Activated CD8-positive, alpha-beta memory T cell treated with anti-CD3 and anti-CD28 coated beads for 48 hours (primary cell): Measurements from ENCODE around the gene GYPC.
"Not testable (repeated sequence)": the region's sequence is repeated elsewhere in the genome, so short reads cannot be mapped to it uniquely, and the experiment has no call there.

Experiments
- DNase-seq, 3 experiments: peaks; one replicate each; pipeline ENCODE4 v3.0.0-alpha.2; 2020; ENCODE audit warnings: low read depth in 2 of 3, low spot score in 2 of 3

GYPC gene

DNA sequence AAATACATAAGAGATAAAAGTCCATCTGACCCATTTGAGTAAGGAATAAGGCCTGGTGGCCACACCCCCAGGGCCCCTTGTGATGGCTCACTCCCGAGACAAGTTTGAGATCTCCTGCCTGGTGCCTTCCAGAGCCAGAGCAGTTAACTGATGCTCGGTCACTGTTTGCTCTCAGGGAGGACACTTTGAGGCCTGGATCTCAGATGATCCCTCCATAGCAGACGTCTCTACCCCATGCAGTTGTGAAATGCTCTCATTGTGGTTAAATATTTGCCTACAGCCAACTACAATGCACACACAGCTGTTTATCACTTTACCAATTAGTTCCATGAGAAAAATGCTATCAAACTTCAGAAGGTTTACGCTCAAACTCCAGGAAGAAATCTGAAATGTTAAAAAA is 12.3 kb downstream of the GYPC start:
- no peak for DNase-seq

DNA sequence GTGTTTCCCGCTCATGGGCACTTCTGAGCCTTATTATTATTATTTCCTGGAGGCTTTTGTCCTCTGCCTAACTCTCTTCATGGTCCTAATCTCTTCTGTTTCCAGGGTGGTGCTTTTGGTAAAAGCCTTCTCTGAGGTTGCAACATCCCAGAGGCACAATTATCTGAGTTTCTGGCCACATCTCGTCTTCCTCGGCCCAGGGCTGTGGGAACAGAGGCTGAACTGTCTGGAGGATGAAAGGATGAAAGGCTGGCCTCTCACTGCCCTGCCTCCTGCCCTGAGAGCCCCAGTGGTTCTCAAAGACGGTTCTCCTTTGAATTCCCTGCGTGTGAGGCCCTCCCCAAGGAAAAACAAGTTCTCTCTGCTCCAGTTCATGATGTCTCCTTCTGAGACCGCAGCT is 13.8 kb downstream of the GYPC start:
- no peak for DNase-seq

DNA sequence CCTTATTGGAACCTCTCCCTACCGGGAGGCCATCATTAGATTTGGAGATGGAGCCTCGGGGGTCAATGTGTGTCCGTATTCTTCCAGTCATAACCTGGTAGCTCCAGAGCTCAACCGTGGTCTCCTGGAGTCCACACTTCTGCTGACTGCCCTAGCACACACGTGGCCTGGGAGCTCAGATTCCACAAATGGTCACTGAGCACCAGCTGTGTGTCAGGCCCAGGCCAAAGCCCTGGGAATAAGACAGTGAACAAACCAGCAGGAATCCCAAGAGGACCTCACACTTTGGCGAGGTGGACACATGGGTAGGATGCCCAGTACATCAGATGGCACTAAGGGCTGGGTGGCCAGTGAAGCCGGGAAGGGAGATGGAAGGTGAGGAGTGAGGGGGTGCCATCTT is 15.5 kb downstream of the GYPC start:
- DNase-seq, result no peak

DNA sequence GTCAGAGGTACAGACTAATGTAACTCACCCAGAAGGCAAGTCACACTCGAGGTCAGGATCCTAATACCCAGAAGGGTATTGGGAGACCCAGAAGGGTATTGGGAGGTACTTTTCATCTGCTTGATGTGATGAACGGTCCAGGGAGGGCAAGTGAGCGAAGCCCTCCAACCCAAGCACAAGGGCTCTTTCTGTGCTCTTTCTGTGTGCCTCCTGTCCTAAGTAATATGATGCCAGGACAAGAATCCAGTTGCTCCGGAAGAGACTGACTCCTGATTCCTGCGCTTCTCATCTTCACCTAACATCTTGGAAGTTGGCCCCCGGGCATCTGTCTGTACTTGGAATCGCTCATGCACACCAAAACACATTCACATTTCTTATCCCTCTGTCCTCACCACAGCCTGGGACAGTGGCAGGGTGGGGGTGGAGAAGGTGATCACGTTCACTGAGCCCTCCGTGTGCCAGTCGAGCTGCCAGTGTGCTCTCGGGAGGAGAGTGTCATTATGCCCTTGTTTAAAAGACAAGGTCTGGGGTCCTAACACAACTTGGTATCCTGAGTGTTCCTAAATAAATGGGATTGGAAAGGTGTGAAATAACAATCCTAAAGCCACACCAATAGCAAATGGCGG is 17.1 kb downstream of the GYPC start:
- no peak for DNase-seq

DNA sequence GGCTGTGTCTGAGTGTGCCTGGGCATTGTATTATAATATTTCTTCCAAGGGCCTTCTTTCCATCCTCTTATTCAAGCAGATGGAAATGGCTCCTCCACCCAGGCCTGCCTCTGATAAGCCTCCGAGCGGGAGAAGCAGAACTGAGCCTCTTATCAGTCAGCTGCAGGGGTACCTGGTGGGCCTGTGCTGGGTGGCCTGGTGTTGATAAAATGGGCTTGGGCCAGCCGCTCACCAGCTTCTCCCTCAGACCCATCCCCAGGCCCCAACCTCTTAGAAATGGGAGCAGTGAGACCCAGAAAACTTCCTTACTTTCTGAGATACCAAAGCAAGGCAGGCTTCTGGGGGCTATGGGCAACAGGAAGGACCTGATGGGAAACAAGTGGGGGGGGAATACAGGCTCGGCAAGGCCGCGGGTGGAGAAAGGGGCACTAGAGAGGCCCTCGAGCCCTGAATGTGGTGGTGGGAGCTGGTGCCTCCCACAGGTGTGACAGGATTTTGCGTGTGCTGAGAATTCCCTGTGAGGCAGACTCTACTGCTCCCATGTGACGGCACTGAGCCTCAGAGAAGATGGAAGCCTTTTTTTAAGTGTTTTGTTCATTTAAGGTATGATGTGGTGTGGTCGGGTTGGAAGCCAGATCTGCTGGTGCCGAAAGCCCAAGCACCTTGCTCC is 18.3 kb downstream of the GYPC start:
- DNase-seq, result no peak

DNA sequence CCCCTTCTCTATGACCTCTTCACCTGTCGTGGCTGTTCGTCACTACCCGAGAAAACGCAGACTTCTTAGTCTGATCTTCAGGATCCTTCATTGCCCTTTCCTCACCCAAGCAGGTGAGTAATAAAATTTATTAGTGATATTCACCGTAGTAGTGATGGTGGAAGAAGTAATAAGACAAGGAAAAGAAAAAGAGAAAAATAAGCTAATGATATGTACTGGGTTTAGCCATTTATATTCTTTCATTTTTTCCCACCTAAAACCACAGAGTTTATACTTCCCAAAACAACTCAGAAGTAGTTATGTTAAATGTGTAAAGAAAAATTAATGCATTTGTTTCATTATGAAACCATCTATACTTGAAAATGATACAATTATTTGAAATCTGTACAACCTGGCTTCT is 19.7 kb downstream of the GYPC start:
- no peak for DNase-seq

DNA sequence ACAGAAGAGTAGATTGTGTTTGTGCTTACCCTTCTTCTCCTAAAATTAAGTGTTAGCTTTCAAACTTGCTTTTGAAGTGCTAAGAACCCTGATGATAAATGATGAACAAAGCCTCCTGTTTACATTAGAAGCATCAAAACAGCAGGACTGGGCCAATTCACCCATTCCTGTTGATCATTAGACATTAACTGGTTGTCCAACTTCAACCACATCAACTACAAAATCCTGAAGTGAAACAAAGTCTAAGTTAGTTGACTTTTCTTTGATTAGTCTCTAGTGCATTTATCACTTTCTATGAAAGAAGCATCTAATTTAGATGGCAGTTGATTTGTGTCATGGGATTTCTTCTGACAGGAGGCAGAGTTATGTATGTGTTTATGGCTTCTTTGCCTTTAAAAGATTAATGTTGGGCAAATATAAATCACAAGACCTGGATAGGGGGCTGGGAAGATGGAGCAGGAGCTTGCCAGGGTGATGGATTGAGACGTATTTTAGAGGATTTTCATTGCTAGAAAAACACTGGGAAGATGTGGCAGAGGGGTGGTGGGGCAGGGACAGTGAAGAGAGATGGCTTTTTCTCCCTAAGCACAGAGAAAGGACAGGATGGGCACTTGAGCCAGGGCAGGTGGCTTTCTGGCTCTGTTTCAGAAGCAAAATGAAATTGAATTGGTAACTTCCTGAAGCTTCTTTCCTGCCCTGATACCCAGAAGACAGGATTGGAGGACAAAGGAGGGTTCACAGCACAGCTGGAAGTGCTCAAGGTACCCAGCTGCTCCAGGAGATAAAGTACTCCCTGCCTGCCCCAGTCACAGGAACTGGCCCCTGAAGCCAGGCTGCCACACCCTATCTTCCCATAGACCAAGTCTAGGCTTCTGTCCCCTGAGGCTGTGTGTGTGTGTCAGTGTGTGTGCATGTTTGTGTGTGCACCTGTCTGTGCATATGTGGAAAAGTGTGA is 20.5 kb downstream of the GYPC start:
- no peak for DNase-seq

DNA sequence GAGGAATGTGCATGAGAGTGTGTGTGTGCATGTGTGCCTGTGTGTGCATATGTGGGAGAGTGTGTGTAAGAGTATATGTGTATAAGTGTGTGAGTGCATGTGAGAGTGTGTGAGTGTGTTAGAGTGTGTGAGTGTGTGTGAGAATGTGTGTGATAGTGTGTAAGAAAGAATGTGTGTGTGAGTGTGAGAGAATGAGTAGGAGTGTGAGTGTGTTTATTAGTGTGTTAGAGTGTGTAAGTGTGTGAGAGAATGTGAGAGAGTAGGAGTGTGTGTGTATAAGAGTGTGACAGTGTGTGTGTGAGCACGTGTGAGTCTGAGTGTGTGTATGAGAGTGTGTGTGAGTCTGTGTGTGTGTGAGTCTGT is 21.2 kb downstream of the GYPC start:
- no peak for DNase-seq

DNA sequence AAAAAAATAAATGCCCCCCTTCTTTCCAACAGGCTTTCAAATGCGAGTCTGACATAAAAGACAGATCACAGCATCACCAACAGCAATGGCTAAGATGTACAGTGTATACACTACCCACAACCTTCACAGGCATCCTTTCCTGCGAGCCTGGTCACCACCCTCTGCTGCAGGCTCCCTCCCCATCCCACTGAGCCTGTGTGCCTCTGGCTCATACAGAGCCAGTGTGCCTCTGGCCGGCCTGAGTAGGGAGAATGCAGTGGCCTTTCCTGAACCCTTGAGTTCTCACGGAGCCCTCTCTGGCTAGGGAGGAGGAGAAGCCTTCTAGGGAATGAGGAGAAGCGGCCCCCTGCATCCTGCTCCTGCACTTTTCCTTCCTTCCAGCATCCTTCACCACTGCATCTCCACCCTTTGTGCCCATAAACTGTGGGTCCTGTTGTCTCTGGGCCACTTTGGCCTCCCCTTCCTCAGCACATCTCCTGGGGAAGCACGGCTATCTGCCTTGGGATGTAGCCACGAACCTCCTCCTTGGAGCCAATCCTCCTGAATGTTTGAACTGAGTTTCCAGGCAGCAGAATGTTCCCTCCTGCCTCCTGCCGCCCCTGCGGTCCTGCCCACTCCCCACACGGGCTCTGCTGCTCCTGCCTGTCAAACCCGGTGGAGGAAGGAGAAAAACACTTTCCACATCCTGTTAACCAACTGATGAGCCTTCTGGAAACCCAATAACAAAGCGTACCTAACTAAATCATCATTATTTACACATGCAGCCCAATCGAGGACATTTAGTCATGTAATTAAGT is 22.5 kb downstream of the GYPC start:
- DNase-seq, result no peak

DNA sequence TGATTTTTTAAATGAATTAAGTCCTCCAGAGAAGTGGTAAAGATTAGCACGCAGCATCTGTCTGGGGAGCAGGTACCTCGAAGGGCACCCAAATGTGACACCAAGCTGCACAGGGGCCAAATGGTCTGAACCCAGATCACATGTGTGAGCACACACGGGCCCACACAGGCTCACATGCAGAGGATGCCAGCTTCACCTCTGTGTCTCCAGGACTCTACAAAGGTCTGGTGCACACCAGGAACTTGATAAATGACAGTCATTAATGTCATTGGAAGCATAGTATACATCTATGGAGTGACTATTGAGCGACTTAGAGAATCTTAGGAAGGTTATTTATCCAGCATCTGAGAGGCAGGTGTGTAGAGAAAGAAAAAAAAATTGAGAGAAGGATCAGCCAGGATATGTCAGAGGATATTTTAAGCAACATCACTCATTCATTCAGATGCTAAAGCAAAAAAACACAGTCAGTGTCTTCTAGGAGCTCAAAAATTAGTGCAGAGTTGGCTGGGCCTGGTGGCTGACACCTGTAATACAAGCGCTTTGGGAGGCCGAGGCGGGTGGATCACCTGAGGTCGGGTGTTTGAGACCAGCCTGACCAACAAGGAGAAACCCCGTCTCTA is 23.2 kb downstream of the GYPC start:
- DNase-seq, result no peak

DNA sequence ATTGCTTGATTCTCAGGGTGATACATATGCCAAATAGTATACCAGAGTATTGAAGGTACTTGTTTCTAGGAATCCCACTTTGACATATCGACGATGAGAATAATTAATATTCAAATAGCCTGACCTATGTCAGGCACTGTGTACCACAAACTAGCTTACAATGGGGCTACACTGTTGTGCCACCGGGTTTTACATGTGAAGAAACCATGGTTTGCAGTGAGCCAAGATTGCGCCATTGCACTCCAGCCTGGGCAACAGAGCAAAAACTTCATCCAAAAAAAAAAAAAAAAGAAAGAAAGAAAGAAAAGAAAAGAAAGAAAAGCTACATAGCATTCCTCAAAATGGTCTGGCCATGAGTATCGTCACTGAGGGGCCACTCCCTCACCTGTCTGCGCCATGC is 25.5 kb downstream of the GYPC start:
- no peak for DNase-seq

DNA sequence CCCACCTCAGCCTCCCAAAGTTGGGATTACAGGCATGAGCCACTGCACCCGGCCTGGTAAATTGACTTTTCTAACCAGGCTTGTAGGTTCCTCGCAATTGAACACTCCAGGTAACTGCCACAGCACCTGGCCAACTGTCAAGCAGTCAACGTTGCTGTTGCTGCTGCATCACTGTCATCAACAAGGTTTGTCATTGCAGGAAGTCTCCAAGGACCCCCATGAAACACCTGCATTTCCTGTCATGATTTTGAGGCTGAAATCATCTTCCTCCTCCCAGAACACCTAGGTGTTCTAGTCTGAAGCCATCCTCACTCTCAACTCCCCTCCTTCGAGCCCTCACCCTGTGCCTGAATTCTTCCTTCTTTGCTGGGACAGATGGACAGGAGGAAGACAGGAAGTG is 29.7 kb downstream of the GYPC start:
- no peak for DNase-seq

DNA sequence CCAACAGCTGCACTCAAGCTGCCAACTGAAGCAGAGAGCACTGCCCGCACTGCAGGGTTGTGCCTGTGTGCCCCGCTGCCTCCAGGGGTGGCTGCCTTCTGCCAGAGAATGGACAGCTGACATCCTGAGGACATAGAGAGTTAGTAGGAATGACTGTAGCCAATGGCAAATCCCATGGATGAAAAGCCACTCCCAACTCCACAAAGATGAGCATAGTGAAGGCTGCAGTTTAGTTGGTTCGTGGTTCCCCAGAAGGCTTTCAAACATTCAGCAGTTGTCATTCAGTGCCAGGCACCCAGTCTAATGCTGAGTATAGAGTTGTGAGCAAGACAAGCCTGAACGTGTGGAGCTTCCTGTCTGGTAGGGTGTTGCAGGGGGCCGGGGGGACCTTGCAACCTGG is 30.3 kb downstream of the GYPC start:
- DNase-seq, result no peak

DNA sequence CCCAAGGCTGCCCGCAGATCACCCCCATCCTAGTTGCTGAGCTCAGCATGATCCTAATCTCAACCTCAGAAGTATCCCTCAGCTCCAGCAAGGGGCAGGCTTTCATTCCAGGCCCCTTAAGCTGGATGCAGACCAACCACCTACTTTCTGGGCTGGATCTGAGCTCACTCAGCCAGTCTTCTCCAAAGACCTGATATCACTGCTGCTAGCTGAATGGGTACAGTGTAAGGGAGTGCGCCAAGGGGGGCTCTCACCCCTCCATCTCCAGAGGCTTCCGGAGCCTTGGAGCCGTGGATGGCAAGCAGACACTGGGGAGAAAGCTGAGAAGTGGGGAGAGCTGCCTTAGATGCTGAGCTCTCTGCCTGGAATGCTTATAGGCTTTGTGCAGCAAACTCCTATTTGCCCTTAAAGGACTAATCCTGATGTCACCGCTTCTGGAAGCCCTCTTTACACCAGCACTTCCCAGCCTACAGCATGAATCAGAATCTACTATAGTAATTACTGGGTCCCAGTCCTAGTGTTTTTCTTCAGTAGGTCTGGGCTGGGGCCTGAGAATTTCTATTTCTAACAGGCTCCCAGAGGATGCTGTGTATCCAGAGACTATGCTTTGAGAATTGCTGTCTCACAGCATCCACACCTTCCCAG is 31.0 kb downstream of the GYPC start:
- no peak for DNase-seq

DNA sequence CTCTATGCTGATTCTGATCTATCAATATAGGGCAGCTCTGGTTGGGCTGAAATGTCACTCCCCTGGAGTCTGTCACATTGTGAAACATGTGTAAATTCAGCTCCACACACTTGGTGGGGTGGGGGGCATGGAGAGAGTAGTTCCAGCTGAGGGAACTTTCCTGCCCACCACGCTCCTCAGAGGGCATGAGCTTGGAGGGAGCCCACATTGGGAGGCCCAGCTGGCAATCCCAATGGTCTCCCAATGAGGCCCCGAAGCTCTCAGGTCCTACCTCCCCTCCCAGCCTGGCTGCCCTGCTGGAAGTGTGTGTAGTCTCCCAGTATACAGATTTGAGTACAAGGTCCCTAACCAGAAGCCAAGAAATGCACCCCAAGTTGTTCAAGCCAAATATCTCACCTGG is 31.5 kb downstream of the GYPC start:
- DNase-seq, result no peak

DNA sequence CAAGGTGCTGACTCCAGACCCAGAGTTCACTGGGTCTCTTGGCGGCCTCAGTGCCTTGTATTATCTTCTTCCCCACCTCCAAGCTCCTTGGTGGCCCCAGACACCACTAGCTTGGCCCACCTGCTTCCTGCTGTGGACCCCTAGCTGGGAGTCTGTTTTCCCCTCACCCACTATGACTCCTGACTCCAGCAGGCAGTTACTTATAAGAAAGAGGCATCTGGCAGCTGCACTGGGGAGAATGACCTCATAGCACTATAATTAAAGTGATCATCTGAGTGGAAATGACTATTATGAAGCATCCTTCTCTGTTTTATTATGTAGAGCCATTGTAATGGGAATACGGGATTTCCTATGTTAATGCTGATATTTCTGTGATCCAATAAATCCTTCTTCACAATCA is 32.6 kb downstream of the GYPC start:
- not testable (repeated sequence) for DNase-seq

DNA sequence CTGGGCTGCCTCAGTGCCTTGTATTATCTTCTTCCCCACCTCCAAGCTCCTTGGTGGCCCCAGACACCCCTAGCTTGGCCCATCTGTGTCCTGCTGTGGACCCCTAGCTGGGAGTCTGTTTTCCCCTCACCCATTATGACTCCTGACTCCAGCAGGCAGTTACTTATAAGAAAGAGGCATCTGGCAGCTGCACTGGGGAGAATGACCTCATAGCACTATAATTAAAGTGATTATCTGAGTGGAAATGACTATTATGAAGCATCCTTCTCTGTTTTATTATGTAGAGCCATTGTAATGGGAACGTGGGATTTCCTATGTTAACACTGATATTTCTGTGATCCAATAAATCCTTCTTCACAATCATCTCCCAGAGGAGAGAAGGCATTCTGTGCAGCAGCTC is 36.3 kb downstream of the GYPC start:
- DNase-seq, result not testable (repeated sequence)

DNA sequence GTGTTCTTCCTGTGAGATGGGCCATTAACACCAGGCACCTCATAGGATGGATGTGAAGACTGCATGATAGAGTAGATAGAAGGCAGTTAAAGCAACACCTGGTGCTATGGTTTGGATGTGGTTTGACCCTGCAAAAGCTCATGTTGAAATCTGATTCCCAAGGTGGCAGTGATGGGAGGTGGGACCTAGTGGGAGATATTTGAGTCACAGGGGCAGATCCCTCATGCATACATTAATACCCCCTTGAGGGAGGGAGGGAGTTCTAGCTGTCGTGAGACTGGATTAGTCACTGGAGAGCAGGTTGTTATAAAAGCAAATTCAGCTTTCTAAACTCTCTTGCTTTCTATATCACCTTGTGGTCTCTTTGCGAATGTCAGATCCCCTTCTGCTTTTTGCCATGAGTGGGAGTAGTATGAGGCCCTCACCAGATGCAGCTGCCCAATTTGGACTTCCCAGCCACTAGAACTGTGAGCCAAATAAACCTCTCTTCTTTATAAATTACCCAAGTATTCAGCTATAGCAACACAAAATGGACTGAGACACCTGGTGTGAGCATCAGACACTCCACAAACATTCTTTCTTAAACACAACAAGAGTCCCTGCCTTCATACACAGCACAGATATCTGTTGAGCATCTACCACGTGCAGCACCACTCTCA is 37.1 kb downstream of the GYPC start:
- not testable (repeated sequence) for DNase-seq

DNA sequence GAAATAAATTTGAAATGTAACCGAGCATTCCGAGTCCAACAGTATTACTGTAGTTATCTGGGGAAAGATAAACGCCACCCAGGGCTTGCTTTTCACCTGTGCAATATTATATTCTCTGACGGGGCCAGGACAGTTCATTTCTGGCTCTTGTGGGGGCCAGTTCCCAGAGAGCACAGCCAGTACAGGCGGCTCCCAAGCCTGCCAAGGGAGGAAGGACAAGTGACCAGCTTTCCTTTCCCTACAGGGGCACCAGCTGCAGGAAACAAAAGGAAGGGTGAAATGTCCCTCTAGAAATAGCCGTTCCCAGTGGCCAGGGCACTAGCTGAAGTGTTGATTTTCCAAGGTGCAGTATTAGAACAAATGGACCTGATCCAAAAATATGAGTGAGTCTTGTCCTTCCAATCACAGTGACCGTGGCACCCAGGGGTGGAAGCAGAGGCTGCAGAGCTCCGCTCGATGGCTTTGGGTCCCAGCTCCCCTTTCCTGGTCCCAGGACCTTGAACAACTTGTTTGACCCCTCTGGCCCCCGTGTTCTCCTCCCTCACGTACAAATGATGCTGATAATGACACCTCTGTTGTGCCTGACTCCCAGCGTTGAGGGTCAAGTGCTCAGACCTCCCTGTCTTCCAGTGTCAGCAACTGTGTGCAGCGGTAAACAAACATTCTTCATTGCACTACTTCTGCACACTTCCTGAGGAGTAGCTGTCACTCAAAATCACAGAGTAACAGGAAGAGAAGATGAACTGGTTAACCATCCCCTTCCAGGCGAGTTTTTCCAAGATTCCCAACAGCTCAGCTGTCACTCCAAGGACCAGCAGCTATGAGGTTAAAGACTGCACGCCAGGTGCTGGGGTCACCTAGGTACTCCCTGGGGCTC is 40.9 kb downstream of the GYPC start:
- DNase-seq, result no peak
